PC-9 (cell line): Measurements from ENCODE around the gene KLK14. TPM values are rescaled to one million over a fixed set of nuclear protein-coding genes. Genes with fewer than 3 reads are reported as not detected.

Source experiments
- BruUV-seq: library from RNA; stranded (reverse); fragments of 400-500 nt; replicated peaks from 2 replicates; lab custom pipeline; 2021; lab: Mats Ljungman, UMichigan
- CTCF ChIA-PET: fragments of 300-600 bp; sonication (Branson Sonifier 250); formaldehyde crosslinking; loops from one replicate; lab custom pipeline; 2022; ENCODE audit warnings: antibody characterized with exemption; lab: Charles Lee
- POLR2A ChIA-PET: fragments of 300-600 bp; sonication (Branson Sonifier 250); formaldehyde crosslinking; loops from one replicate; lab custom pipeline; 2022; ENCODE audit warnings: antibody characterized with exemption; ENCODE audit not compliant: unreplicated experiment; lab: Charles Lee
- DNase-seq, 2 experiments: peaks; one replicate each; pipeline versions ENCODE4 v3.0.0 to v3.0.0-alpha.2; 2015 to 2022; ENCODE audit warnings: mixed read lengths in 1 of 2
- H2AFZ ChIP-seq: fragments of 200-600 bp; sonication (generic); 2 replicates; pipeline ENCODE4 v1.8.1; 2017; ENCODE audit warnings: antibody characterized with exemption
- H3F3A ChIP-seq: fragments of 200-600 bp; sonication (generic); 2 replicates; pipeline ENCODE4 v1.8.1; 2017; ENCODE audit warnings: antibody characterized with exemption, mild to moderate bottlenecking, low read depth; ENCODE audit not compliant: insufficient read depth
- H3K27ac ChIP-seq: fragments of 200-600 bp; sonication (generic); 2 replicates; pipeline ENCODE4 v1.6.1; 2016; ENCODE audit warnings: mixed run types
- H3K27me3 ChIP-seq: fragments of 200-600 bp; sonication (generic); 2 replicates; pipeline ENCODE4 v1.6.1; 2016; ENCODE audit warnings: low read depth, mixed run types; ENCODE audit not compliant: insufficient read depth
- H3K36me3 ChIP-seq: fragments of 200-600 bp; sonication (generic); 2 replicates; pipeline ENCODE4 v1.6.1; 2016; ENCODE audit warnings: low read depth, mixed run types
- H3K4me1 ChIP-seq: fragments of 200-600 bp; sonication (generic); replicated peaks from 2 replicates; pipeline ENCODE4 v1.6.1; 2016; ENCODE audit warnings: mixed run types; ENCODE audit not compliant: insufficient read depth
- H3K4me2 ChIP-seq: fragments of 200-600 bp; sonication (generic); 2 replicates; pipeline ENCODE4 v1.6.1; 2017; ENCODE audit warnings: mixed run types
- H3K4me3 ChIP-seq: fragments of 200-600 bp; sonication (generic); 2 replicates; pipeline ENCODE4 v1.6.1; 2016; ENCODE audit warnings: mixed run types
- H3K79me2 ChIP-seq: fragments of 200-600 bp; sonication (generic); 2 replicates; pipeline ENCODE4 v1.6.1; 2017; ENCODE audit warnings: low read depth, mixed run types
- H3K9me2 ChIP-seq: fragments of 200-600 bp; sonication (generic); 2 replicates; pipeline ENCODE4 v1.8.1; 2017; ENCODE audit warnings: mild to moderate bottlenecking; ENCODE audit not compliant: insufficient read depth
- H3K9me3 ChIP-seq: fragments of 200-600 bp; sonication (generic); 2 replicates; pipeline ENCODE4 v1.8.1; 2016; ENCODE audit warnings: low read depth; ENCODE audit not compliant: insufficient read depth
- H4K20me1 ChIP-seq: fragments of 200-600 bp; sonication (generic); 2 replicates; pipeline ENCODE4 v1.8.1; 2017; ENCODE audit not compliant: insufficient read depth
- EZH2 ChIP-seq: fragments of 200-600 bp; sonication (generic); IDR thresholded peaks from 2 replicates; pipeline ENCODE4 v1.8.0; 2017; ENCODE audit warnings: antibody characterized with exemption, low read depth
- intact Hi-C: fragments of 100-400 bp; cut with micrococcal nuclease; formaldehyde crosslinking; loops from one replicate; pipeline ENCODE4 v1.10.0; 2022; ENCODE audit not compliant: unreplicated experiment
- total RNA-seq: library from RNA; stranded (reverse); gene quantifications from 2 replicates; pipeline ENCODE4 v1.2.3, GENCODE V29; 2021
- TF ChIP-seq, protein P1 (sequence below): fragments of 200-600 bp; sonication (generic); conservative IDR thresholded peaks from 2 replicates; pipeline ENCODE4 v1.6.1; 2017; ENCODE audit warnings: mixed run types, antibody characterized with exemption, mild to moderate bottlenecking, moderate library complexity

KLK14 gene
- total RNA-seq, 1 experiment from 2014 or later = 0.57 TPM

DNA sequence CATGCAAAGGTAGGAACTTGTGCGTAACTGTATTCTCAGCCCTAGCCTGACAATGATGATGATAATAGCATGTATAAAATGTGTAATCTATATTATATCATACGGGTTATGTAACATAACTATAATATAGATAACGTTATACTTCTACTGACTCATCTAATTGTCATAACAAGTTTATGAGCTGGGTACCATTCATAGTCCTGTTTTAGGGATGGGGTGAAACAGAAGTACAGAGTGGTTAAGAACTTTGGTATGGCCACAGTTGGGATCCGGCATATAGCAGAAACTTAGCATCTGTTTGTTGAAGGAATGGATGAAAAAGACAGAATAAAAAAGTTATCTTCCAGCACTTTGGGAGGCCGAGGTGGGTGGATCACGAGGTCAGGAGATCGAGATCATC lies 20.3 kb upstream of the KLK14 start:
- TF ChIP-seq, protein P1, sequence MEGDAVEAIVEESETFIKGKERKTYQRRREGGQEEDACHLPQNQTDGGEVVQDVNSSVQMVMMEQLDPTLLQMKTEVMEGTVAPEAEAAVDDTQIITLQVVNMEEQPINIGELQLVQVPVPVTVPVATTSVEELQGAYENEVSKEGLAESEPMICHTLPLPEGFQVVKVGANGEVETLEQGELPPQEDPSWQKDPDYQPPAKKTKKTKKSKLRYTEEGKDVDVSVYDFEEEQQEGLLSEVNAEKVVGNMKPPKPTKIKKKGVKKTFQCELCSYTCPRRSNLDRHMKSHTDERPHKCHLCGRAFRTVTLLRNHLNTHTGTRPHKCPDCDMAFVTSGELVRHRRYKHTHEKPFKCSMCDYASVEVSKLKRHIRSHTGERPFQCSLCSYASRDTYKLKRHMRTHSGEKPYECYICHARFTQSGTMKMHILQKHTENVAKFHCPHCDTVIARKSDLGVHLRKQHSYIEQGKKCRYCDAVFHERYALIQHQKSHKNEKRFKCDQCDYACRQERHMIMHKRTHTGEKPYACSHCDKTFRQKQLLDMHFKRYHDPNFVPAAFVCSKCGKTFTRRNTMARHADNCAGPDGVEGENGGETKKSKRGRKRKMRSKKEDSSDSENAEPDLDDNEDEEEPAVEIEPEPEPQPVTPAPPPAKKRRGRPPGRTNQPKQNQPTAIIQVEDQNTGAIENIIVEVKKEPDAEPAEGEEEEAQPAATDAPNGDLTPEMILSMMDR = no peak
- TF ChIP-seq EZH2 = no peak
- Histone ChIP-seq H3K9me3 (no peaks in the 10 kb centered on the region), H3K4me2 (no peak overlapping the region), H3K9me2 (no peaks in the 10 kb centered on the region), H3K36me3 (peaks cover 8% of the 10 kb centered on the region; the same call in 1 of the 2 replicates), H3K27me3 (no peaks in the 10 kb centered on the region), H4K20me1 (peaks cover 28% of the 10 kb centered on the region; the same call in 1 of the 2 replicates), H3K27ac (no peak overlapping the region), H3K4me1 (0 out of 2 replicates have a peak, but pooled peaks cover 5% of the 10 kb centered on the region), H2AFZ (no peak overlapping the region), H3K79me2 (peaks cover 23% of the 10 kb centered on the region), H3K4me3 (no peak overlapping the region), H3F3A (peaks cover 11% of the 10 kb centered on the region; the same call in 1 of the 2 replicates)
- DNase-seq = peak in 1 of 2 experiments; percentile 15
- ChIA-PET CTCF (no interaction called here), POLR2A (no interaction called here)
- intact Hi-C loops = no loop called here
- no TSS peak for BruUV-seq

DNA sequence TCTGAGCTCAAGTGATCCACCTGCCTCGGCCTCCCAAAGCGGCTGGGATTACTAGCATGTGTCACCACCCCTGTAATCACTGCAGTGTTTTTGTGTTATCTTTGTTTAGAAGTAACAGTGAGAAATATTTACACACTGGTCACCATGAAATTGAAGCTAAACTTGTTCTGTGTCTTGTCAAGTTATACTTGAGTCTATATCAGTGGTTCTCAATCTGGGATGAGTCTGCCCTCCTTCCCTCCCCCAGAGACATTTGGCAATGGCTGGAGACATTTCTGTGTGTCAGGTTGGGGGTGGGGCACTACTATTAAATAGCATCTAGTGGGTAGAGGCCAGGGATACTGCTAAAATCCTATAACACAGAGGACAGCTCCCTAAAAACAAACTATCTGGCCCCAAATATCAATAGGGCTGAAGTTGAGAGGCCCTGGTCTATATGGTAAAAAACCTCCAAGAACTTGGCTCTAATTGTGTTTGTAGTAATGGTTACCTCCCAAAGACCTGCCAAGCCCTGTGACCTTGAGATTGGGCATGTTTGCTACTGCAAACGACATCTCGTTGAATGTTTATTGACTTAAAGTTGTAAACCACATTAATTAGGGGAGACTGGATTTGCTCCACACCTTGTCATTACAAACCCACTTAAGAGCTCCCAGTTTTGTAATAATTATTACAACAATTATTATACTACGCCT lies 18.6 kb upstream of the KLK14 start:
- Histone ChIP-seq H3K4me3 (no peak overlapping the region), H3K9me2 (no peaks in the 10 kb centered on the region), H4K20me1 (peaks cover 35% of the 10 kb centered on the region), H3K27me3 (no peaks in the 10 kb centered on the region), H3K4me1 (no peaks in the 10 kb centered on the region), H3K9me3 (no peaks in the 10 kb centered on the region), H3K27ac (no peak overlapping the region), H3K4me2 (no peak overlapping the region), H3F3A (peaks cover 23% of the 10 kb centered on the region; the same call in 1 of the 2 replicates), H2AFZ (no peak overlapping the region), H3K79me2 (peaks cover 10% of the 10 kb centered on the region; the same call in 1 of the 2 replicates), H3K36me3 (peaks cover 8% of the 10 kb centered on the region; the same call in 1 of the 2 replicates)
- no TSS peak for BruUV-seq
- no peak for DNase-seq
- ChIA-PET POLR2A (no interaction called here), CTCF (interaction anchor here (0.6 kb wide), 1 partner anchor 170 kb away, joined by 4 read pairs; no protein-coding TSS in a partner anchor)
- no peak for TF ChIP-seq EZH2
- TF ChIP-seq, protein P1 = no peak
- intact Hi-C loops = no loop called here

GRCh38 chr19:51100601-51101000 lies 17.9 kb upstream of the KLK14 start:
- H3K36me3 ChIP-seq = peaks cover 8% of the 10 kb centered on the region; the same call in 1 of the 2 replicates
- peak in 1 of 2 experiments; percentile 11 for DNase-seq
- no peaks in the 10 kb centered on the region for H3K27me3 ChIP-seq
- peaks cover 35% of the 10 kb centered on the region for H4K20me1 ChIP-seq
- BruUV-seq = no TSS peak
- CTCF ChIA-PET = interaction anchor here (0.6 kb wide), 2 partner anchors 10 to 169 kb away, joined by 4 to 5 read pairs; no protein-coding TSS in a partner anchor
- H3K4me3 ChIP-seq = no peak overlapping the region
- H2AFZ ChIP-seq = no peak overlapping the region
- TF ChIP-seq, protein P1 = no peak
- TF ChIP-seq EZH2 = no peak
- no peaks in the 10 kb centered on the region for H3K9me3 ChIP-seq
- H3K9me2 ChIP-seq = no peaks in the 10 kb centered on the region
- intact Hi-C loops = no loop called here
- POLR2A ChIA-PET = no interaction called here
- H3K27ac ChIP-seq = no peak overlapping the region
- H3K4me1 ChIP-seq = no peaks in the 10 kb centered on the region
- peaks cover 28% of the 10 kb centered on the region; the same call in 1 of the 2 replicates for H3F3A ChIP-seq
- H3K79me2 ChIP-seq = peaks cover 4% of the 10 kb centered on the region; the same call in 1 of the 2 replicates
- H3K4me2 ChIP-seq = no peak overlapping the region
